ENCODE measurements around the gene EVC2.

The EVC2 gene

GRCh38 chr4:5660185-5660584, 48.2 kb downstream of the EVC2 start:
- Mint-ChIP-seq H3K9me3 (peaks cover 12% of the 10 kb centered on the region), H3K4me1 (no peaks in the 10 kb centered on the region), H3K27ac (no peak overlapping the region), H3K27me3 (ENCODE audit: low read depth) (no peaks in the 10 kb centered on the region), H3K4me3 (no peak overlapping the region), H3K36me3 (ENCODE audit: low read depth) (peaks cover 69% of the 10 kb centered on the region)
- no peak for TF ChIP-seq CTCF (IDR thresholded peaks at IDR 0.05; ENCODE audit: unreplicated experiment in 3 of 3)

GRCh38 chr4:5658974-5659373, 49.4 kb downstream of the EVC2 start:
- Mint-ChIP-seq H3K27ac (no peak overlapping the region), H3K4me1 (no peaks in the 10 kb centered on the region), H3K36me3 (ENCODE audit: low read depth) (peaks cover 62% of the 10 kb centered on the region), H3K4me3 (no peak overlapping the region), H3K27me3 (ENCODE audit: low read depth) (no peaks in the 10 kb centered on the region), H3K9me3 (peaks cover 12% of the 10 kb centered on the region)
- TF ChIP-seq CTCF (IDR thresholded peaks at IDR 0.05; ENCODE audit: unreplicated experiment in 3 of 3), result no peak

- no peak for TF ChIP-seq CTCF (IDR thresholded peaks at IDR 0.05; ENCODE audit: unreplicated experiment in 3 of 3)
- no peaks in the 10 kb centered on the region for H3K27me3 Mint-ChIP-seq (ENCODE audit: low read depth)
- H3K27ac Mint-ChIP-seq, result no peak overlapping the region
- H3K9me3 Mint-ChIP-seq, result peaks cover 3% of the 10 kb centered on the region
- no peak overlapping the region for H3K4me3 Mint-ChIP-seq
- peaks cover 52% of the 10 kb centered on the region for H3K36me3 Mint-ChIP-seq (ENCODE audit: low read depth)
- no peaks in the 10 kb centered on the region for H3K4me1 Mint-ChIP-seq
Observed at GRCh38 chr4:5656415-5656814, 51.9 kb downstream of the EVC2 start.

DNA sequence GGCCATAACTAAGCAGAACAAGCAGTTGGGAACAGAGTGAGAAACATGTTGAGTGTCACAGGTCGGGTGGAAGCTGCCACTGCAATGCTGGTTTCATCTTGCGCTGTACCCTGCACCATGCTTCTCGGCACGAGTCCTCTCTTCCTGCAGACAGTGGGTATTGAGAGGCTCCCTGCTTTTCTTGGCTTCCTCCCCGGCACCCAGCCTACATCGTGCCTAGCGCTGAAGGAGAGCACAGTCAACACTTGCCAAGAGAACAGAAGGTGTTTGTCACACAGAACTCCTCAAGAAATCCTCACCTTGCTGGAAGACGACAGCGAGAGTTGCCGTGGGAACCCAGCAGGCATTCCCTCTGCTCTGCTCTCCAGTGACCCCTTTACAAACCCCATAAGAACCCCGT, 53.6 kb downstream of the EVC2 start:
- H3K4me1 Mint-ChIP-seq, result no peaks in the 10 kb centered on the region
- TF ChIP-seq CTCF (IDR thresholded peaks at IDR 0.05; ENCODE audit: unreplicated experiment in 3 of 3), result no peak
- H3K9me3 Mint-ChIP-seq, result no peaks in the 10 kb centered on the region
- H3K27me3 Mint-ChIP-seq (ENCODE audit: low read depth), result no peaks in the 10 kb centered on the region
- H3K4me3 Mint-ChIP-seq, result no peak overlapping the region
- peaks cover 46% of the 10 kb centered on the region for H3K36me3 Mint-ChIP-seq (ENCODE audit: low read depth)
- no peak overlapping the region for H3K27ac Mint-ChIP-seq

- H3K27me3 Mint-ChIP-seq (ENCODE audit: low read depth), result no peaks in the 10 kb centered on the region
- no peak for TF ChIP-seq CTCF (IDR thresholded peaks at IDR 0.05; ENCODE audit: unreplicated experiment in 3 of 3)
- H3K4me3 Mint-ChIP-seq, result no peak overlapping the region
Observed at GRCh38 chr4:5651089-5651488, 57.3 kb downstream of the EVC2 start.

DNA sequence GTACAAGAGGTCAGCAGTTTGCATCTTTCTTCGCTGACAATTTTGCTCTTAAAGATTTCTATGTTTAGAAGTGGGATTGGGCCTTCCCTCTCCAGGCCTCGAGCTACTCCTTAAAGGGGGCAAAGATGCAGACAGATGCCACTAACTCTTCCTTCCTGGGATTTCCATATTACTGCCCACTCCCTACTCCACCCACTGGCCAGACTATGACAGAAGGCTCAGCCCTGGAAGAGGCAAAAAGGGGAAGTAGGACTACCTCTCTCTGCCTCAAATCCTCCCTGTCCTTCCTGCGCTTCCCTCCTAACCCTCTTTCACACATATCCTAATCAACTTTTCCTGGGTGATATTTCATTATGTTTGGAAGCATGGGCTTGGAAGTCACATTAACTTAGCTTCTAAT, 58.3 kb downstream of the EVC2 start:
- H3K36me3 Mint-ChIP-seq (ENCODE audit: low read depth), result peaks cover 44% of the 10 kb centered on the region
- H3K9me3 Mint-ChIP-seq, result no peaks in the 10 kb centered on the region
- no peak for TF ChIP-seq CTCF (IDR thresholded peaks at IDR 0.05; ENCODE audit: unreplicated experiment in 3 of 3)
- H3K4me1 Mint-ChIP-seq, result no peaks in the 10 kb centered on the region
- H3K27me3 Mint-ChIP-seq (ENCODE audit: low read depth), result no peaks in the 10 kb centered on the region
- H3K4me3 Mint-ChIP-seq, result no peak overlapping the region
- no peak overlapping the region for H3K27ac Mint-ChIP-seq

More at GRCh38 chr4:5651089-5651488, 57.3 kb downstream of the EVC2 start:
- no peaks in the 10 kb centered on the region for H3K9me3 Mint-ChIP-seq
- H3K36me3 Mint-ChIP-seq (ENCODE audit: low read depth), result peaks cover 40% of the 10 kb centered on the region
- H3K27ac Mint-ChIP-seq, result no peak overlapping the region
- no peaks in the 10 kb centered on the region for H3K4me1 Mint-ChIP-seq

All from nephron (organoid).